ENCODE data around the gene SHISA5.
"Not testable (repeated sequence)": the region's sequence is repeated elsewhere in the genome, so short reads cannot be mapped to it uniquely, and the experiment has no call there.

- TF ChIP-seq CTCF (IDR thresholded peaks at IDR 0.05); ZNF671 (CRISPR knock-in tag; IDR thresholded peaks at IDR 0.05); GABPB1 (CRISPR knock-in tag; IDR thresholded peaks at IDR 0.05); FOXP4 (CRISPR knock-in tag; IDR thresholded peaks at IDR 0.05); ZNF423 (CRISPR knock-in tag; IDR thresholded peaks at IDR 0.05); TCF7 (CRISPR knock-in tag; IDR thresholded peaks at IDR 0.05; ENCODE audit: low read depth); KAT7 (CRISPR knock-in tag; IDR thresholded peaks at IDR 0.05; ENCODE audit: borderline replicate concordance); IRF2 (CRISPR knock-in tag; IDR thresholded peaks at IDR 0.05; ENCODE audit: borderline replicate concordance, low read depth); NR1H2 (CRISPR knock-in tag; IDR thresholded peaks at IDR 0.05): not testable (repeated sequence)
Measured at GRCh38 chr3:48530701-48531100, 26.7 kb upstream of the SHISA5 start.
